WTC11 (cell line): ENCODE data around the gene EMC1.

Experiments used
- ATF2 ChIP-seq: sonication (generic); formaldehyde crosslinking; IDR thresholded peaks from 2 replicates; pipeline ENCODE4 v1.8.1; 2022; ENCODE audit warnings: low read depth, missing genetic modification reagents, borderline replicate concordance
- CDX4 ChIP-seq: fragments of 250-450 bp; sonication (Bioruptor Pico); IDR thresholded peaks from 2 replicates; pipeline ENCODE4 v1.9.0; 2021; ENCODE audit warnings: moderate library complexity, mild to moderate bottlenecking, inconsistent platforms, borderline replicate concordance
- CTCF ChIP-seq: fragments of 200-600 bp; IDR thresholded peaks from 2 replicates; pipeline ENCODE4 v1.8.0; 2022; ENCODE audit warnings: antibody characterized with exemption
- KAT7 ChIP-seq: sonication (generic); formaldehyde crosslinking; IDR thresholded peaks from 2 replicates; pipeline ENCODE4 v1.8.1; 2023; ENCODE audit warnings: missing genetic modification reagents, mild to moderate bottlenecking, borderline replicate concordance
- NFYB ChIP-seq: sonication (generic); formaldehyde crosslinking; conservative IDR thresholded peaks from 2 replicates; pipeline ENCODE4 v1.8.0; 2022; ENCODE audit warnings: low read depth, missing genetic modification reagents
- USF1 ChIP-seq: sonication (generic); formaldehyde crosslinking; IDR thresholded peaks from 2 replicates; pipeline ENCODE4 v1.8.0; 2022; ENCODE audit warnings: mild to moderate bottlenecking, missing genetic modification reagents
- ZNF532 ChIP-seq: fragments of 250-450 bp; sonication (Bioruptor Pico); IDR thresholded peaks from 2 replicates; pipeline ENCODE4 v1.9.0; 2021; ENCODE audit warnings: mild to moderate bottlenecking, borderline replicate concordance

- TF ChIP-seq CTCF (no peak), ATF2 (CRISPR knock-in tag) (no peak), USF1 (CRISPR knock-in tag) (no peak), CDX4 (no peak), KAT7 (CRISPR knock-in tag) (no peak), NFYB (CRISPR knock-in tag) (no peak), ZNF532 (no peak)
These were observed 4.0 kb upstream of the EMC1 start for GRCh38 chr1:19255288-19255687.
